Osteoblast (primary cell): Measurements from ENCODE around the gene CRYBB1. TPM values are rescaled to one million over a fixed set of nuclear protein-coding genes. Genes with fewer than 3 reads are reported as not detected.
"Not testable (repeated sequence)": the region's sequence is repeated elsewhere in the genome, so short reads cannot be mapped to it uniquely, and the experiment has no call there.

ENCODE experiments used
- DNase-seq: peaks from one replicate; pipeline ENCODE4 v3.0.0; 2011; ENCODE audit warnings: low spot score, mixed read lengths; ENCODE audit not compliant: insufficient read length; ENCODE audit errors: missing footprints
- H2AFZ ChIP-seq: 2 replicates; pipeline ENCODE4 v1.6.0; 2011; ENCODE audit warnings: mild to moderate bottlenecking, low read length
- H3K27ac ChIP-seq: 2 replicates; pipeline ENCODE4 v1.5.1; 2011; ENCODE audit warnings: mild to moderate bottlenecking, low read depth, low read length, moderate library complexity
- H3K27me3 ChIP-seq: 2 replicates; pipeline ENCODE4 v1.6.0; 2012; ENCODE audit warnings: mild to moderate bottlenecking, control low read depth, inconsistent platforms, low read length, moderate library complexity; ENCODE audit not compliant: insufficient read depth
- H3K36me3 ChIP-seq: 2 replicates; pipeline ENCODE4 v1.5.1; 2011; ENCODE audit warnings: mild to moderate bottlenecking, low read length, control low read depth, moderate library complexity; ENCODE audit not compliant: insufficient read depth
- H3K4me1 ChIP-seq: 2 replicates; pipeline ENCODE4 v1.5.1; 2011; ENCODE audit warnings: mild to moderate bottlenecking, low read length, control low read depth, moderate library complexity; ENCODE audit not compliant: insufficient read depth
- H3K4me2 ChIP-seq: 2 replicates; pipeline ENCODE4 v1.6.0; 2011; ENCODE audit warnings: mild to moderate bottlenecking, low read length; ENCODE audit not compliant: insufficient read depth
- H3K4me3 ChIP-seq: fragments of 200-600 bp; sonication (generic); 3 replicates; pipeline ENCODE4 v1.5.1; 2012; ENCODE audit warnings: mild to moderate bottlenecking, low read length, inconsistent platforms; ENCODE audit not compliant: insufficient read depth
- H3K79me2 ChIP-seq: 2 replicates; pipeline ENCODE4 v1.6.0; 2012; ENCODE audit warnings: mild to moderate bottlenecking, low read length, control low read depth, inconsistent platforms; ENCODE audit not compliant: insufficient read depth
- H3K9me3 ChIP-seq: 2 replicates; pipeline ENCODE4 v1.5.1; 2011; ENCODE audit warnings: low read depth, low read length, control low read depth
- H4K20me1 ChIP-seq: 2 replicates; pipeline ENCODE4 v1.6.0; 2012; ENCODE audit warnings: mild to moderate bottlenecking, low read length, control low read depth; ENCODE audit not compliant: insufficient read depth
- CTCF ChIP-seq: IDR thresholded peaks from 2 replicates; pipeline ENCODE4 v1.5.1; 2011; ENCODE audit warnings: mild to moderate bottlenecking, low read depth, low read length, moderate library complexity; ENCODE audit errors: extremely low read depth
- total RNA-seq: library from RNA; depleted of rRNA; stranded (reverse); fragments of >200 nt; gene quantifications from 2 replicates; pipeline ENCODE4 v1.2.3, GENCODE V29; 2012

The CRYBB1 gene
- total RNA-seq, 1 donor: not detected

GRCh38 chr22:26614322-26614721 is 3.5 kb downstream of the CRYBB1 start:
- Histone ChIP-seq H3K9me3 (no peaks in the 10 kb centered on the region), H3K4me2 (no peak overlapping the region), H3K79me2 (no peaks in the 10 kb centered on the region), H3K4me3 (no peak overlapping the region), H3K27me3 (peaks cover 9% of the 10 kb centered on the region), H2AFZ (no peak overlapping the region), H3K36me3 (no peaks in the 10 kb centered on the region), H3K27ac (no peak overlapping the region), H4K20me1 (no peaks in the 10 kb centered on the region), H3K4me1 (peaks cover 15% of the 10 kb centered on the region)
- DNase-seq: no peak
- no peak for TF ChIP-seq CTCF

- H3K4me3 ChIP-seq, H3K36me3 ChIP-seq, H3K27ac ChIP-seq, H2AFZ ChIP-seq, DNase-seq, H3K79me2 ChIP-seq, H3K4me2 ChIP-seq, H3K9me3 ChIP-seq, H3K27me3 ChIP-seq, H4K20me1 ChIP-seq: not testable (repeated sequence)
- H3K4me1 ChIP-seq: peaks cover 15% of the 10 kb centered on the region
These were observed 4.1 kb downstream of the CRYBB1 start for GRCh38 chr22:26613753-26614152.

- H4K20me1 ChIP-seq: no peaks in the 10 kb centered on the region
- no peak overlapping the region for H3K4me3 ChIP-seq
- no peak for DNase-seq
- H3K9me3 ChIP-seq: no peaks in the 10 kb centered on the region
- peaks cover 15% of the 10 kb centered on the region for H3K4me1 ChIP-seq
- TF ChIP-seq CTCF: no peak
- no peaks in the 10 kb centered on the region for H3K36me3 ChIP-seq
- no peak overlapping the region for H2AFZ ChIP-seq
- H3K27me3 ChIP-seq: peaks cover 9% of the 10 kb centered on the region
- H3K79me2 ChIP-seq: no peaks in the 10 kb centered on the region
- H3K27ac ChIP-seq: no peak overlapping the region
- no peak overlapping the region for H3K4me2 ChIP-seq
These were observed 5.2 kb downstream of the CRYBB1 start for GRCh38 chr22:26612652-26613051.

- peak; percentile 82 for DNase-seq
- no peak overlapping the region for H3K4me3 ChIP-seq
- H3K4me2 ChIP-seq: peak overlapping the region; percentile 67
- no peak for TF ChIP-seq CTCF
- no peaks in the 10 kb centered on the region for H3K79me2 ChIP-seq
- H4K20me1 ChIP-seq: no peaks in the 10 kb centered on the region
- H3K27ac ChIP-seq: peak overlapping the region; percentile 65
- H3K36me3 ChIP-seq: no peaks in the 10 kb centered on the region
- H3K9me3 ChIP-seq: no peaks in the 10 kb centered on the region
- peaks cover 20% of the 10 kb centered on the region for H3K4me1 ChIP-seq
- H3K27me3 ChIP-seq: peaks cover 9% of the 10 kb centered on the region
- H2AFZ ChIP-seq: no peak overlapping the region
These were observed 6.8 kb downstream of the CRYBB1 start for GRCh38 chr22:26610996-26611395.
